GM19324 (cell line): Measurements from ENCODE around the gene ZDHHC14.

Experiments
- ATAC-seq: cut with Tn5 transposase; IDR thresholded peaks from one replicate; pipeline ENCODE4 v1.9.1; 2021; ENCODE audit warnings: mild to moderate bottlenecking, moderate library complexity; ENCODE audit not compliant: unreplicated experiment, low FRiP score

The ZDHHC14 gene

DNA sequence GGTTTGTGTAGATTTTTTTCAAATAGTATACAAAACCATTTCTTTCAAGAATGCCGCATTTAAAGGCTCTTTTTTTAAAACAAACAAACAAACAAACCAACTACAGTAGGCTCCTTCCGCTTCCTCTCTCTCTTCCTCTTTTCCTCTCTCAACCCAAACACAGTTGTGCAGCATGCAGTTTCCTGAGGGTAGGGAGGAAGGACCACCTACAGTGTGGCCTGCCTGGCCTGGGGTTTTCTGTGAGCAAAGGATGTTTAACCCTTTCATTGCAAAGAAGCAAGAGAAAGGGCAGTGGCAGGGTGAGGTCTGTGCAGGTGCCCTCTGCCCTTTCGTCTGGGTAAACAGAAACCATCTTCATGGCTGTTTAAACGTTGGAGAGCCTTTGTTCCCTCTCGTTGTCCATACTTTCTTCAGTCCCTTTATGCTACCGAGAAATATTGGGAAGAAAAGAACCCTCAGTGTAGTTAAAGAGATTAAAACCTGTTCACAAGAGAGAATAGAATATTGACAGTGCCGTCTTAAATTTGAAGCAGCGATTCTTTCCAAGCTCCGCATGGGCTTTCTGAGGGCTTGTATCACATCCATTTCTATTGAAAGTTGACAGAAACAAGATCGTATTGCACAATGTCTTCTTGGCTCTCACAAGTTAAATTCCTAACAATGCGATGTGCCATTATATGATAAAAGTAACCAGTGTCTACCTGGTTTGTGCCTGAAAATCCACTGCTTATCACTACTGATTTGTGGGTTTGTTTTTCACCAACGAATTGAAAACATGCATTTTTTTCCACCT, 226.5 kb downstream of the ZDHHC14 start:
- ATAC-seq = peak; percentile 73

DNA sequence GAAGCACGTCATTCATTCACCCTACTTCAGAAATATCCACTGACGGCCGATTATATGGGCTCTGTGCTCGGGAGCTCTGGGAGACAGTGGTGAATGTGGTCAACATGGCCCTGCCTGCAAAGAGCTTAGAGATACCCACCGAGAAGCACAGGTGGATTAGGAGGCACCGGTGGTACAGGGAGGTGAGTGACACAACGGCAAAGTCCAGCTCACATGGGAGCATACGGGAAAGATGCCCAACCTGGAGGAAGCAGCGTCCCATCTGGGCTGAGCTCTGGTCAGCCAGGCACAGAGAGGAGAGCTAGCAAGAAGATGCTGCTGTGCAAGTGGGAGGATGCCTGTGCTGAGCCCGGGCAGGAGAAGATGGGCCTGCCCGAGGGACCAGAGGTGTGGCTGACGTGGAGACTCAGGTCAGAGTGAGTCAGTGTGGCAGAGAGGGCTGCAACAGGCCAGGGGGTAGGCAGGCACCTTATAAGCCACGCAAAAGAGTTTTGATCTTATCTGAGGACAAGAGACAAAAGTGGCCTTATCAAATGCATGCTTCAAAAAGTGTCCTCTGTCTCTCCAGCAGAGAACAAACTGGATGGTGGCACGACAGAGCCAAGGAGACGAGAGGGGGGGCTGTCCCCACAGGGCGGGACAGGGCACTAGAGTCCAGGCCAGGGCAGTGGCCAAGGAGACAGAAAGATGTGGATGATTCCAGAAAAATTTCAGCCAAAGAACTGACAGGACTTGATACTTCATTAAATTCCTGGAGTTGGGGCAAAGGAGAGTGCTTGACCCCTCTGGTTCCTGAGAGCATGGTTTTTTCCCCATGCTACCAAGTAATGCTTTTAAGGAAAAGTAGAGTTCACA, 227.5 kb downstream of the ZDHHC14 start:
- no peak for ATAC-seq

DNA sequence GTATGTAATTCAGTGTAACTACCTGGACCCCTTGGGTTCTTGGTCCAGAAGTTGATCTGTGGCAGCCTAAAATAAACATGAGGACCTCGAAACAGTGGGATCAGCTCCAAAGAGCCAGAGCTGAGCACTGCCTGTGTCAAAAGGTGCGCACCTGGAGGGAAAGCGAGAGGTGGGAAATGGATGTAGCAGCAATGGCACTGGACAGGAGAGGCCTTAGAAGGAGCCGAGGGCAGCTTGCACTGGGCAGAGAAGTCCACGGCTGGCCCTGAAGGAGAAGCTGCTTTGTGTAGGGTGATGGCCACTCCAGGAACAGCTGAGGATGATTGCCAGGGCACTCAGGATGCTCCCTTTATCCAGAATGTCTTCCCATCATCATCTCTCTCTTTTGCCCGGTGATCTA, 228.1 kb downstream of the ZDHHC14 start:
- no peak for ATAC-seq

DNA sequence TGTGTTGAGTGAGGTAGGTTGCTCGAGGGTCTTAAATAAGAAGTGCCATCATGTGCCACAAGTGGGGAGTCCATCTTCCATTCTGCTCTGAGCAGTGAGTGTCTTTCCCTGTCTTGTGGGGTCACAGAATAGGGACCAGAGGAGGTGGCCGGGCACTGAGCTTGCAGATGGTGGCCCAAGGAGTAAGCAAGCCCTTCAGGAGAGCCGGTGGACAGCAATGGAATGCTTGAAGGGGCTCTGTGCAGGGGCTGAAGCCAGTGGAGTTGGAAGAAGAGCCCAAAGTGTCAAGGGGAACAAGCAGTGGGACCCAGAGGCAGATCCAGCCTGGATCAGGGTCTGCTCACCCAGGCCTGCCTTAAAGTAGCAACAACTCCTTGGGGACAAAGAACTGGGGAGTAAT, 228.6 kb downstream of the ZDHHC14 start:
- ATAC-seq = no peak

- no peak for ATAC-seq
These were observed 229.5 kb downstream of the ZDHHC14 start for GRCh38 chr6:157610451-157610999.

DNA sequence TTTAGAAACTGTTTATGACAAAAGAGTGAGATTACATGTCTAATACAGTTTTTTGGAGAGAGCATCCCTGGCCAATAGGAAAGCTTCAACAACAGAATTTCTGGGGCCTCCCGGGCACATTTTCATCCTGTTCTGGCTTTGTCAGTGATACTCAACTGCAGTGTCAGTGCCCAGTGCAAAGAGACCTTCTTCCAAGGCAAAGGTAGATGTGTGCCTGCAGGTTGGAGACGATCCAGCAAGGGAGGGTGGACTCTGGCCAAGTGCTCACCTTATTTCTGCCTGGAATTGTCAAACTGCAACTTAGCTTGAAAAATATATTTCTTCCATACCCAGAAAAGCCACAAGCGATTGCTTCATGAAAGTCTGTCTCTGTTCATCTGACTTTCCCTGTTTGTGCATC, 230.4 kb downstream of the ZDHHC14 start:
- ATAC-seq = no peak

GRCh38 chr6:157613011-157613522, 232.1 kb downstream of the ZDHHC14 start:
- ATAC-seq = no peak

GRCh38 chr6:157614026-157614568, 233.1 kb downstream of the ZDHHC14 start:
- no peak for ATAC-seq

DNA sequence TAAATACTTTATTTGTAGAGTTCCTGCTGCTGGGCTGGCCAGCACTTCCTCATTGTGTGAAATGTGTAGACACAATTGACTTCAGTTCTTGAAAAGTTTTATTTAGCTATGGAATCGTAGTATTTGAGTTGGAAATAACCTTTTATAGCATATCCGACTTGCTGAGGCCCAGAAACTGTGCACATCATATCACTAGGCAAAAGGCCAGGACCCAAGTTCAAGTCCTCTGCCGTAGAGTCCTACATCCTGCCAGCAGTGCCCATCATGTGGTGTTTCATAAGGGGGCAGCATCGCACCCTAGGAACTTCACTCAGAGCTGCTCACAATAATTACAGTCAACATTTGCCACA, 234.4 kb downstream of the ZDHHC14 start:
- ATAC-seq = no peak

- ATAC-seq = no peak
These were observed 235.0 kb downstream of the ZDHHC14 start for GRCh38 chr6:157615951-157616350.

DNA sequence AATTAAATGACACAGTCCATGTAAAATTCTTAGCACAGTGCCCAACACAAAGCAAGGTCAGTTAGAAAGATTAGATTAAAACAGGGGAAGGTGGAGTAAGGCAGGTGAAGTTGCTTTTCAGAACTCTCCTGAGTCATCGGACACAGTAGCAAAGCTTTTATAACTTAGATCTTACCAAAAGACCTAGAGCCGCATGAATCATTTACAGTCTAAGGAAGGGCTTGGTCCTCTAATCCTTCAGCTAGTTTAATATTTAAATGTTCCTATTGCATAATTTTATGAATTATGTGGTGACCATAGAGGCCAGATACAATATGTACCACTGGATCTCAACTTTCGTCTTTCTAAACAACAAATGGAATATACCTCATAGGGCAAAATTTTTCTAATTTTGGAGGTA, 240.0 kb downstream of the ZDHHC14 start:
- ATAC-seq = no peak

GRCh38 chr6:157621406-157621805, 240.4 kb downstream of the ZDHHC14 start:
- no peak for ATAC-seq

GRCh38 chr6:157622427-157622826, 241.4 kb downstream of the ZDHHC14 start:
- ATAC-seq = no peak

- no peak for ATAC-seq
These were observed 244.1 kb downstream of the ZDHHC14 start for GRCh38 chr6:157625111-157625510.

- ATAC-seq = no peak
These were observed 244.8 kb downstream of the ZDHHC14 start for GRCh38 chr6:157625764-157626163.

- no peak for ATAC-seq
These were observed 246.4 kb downstream of the ZDHHC14 start for GRCh38 chr6:157627195-157627966.

GRCh38 chr6:157628463-157628862, 247.5 kb downstream of the ZDHHC14 start:
- ATAC-seq = no peak

DNA sequence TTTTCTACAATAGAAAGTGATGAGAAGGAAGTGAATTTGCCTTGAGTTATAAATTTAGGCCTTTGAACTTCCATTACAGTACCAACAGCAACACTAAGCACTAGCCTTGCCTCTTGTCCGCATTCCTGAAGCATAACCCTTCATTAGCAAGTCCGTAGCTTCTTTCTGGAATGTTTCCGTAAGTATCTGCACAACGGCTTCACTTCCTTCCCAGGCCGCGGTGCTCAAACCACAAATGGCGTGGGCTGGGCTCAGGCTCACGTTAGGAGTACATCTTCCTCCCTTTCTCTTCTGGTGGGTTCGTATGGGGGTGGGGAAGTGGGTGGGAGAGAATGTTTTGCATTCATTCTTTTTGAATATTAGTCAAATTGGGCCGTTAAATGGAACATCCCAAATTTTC, 248.2 kb downstream of the ZDHHC14 start:
- no peak for ATAC-seq

DNA sequence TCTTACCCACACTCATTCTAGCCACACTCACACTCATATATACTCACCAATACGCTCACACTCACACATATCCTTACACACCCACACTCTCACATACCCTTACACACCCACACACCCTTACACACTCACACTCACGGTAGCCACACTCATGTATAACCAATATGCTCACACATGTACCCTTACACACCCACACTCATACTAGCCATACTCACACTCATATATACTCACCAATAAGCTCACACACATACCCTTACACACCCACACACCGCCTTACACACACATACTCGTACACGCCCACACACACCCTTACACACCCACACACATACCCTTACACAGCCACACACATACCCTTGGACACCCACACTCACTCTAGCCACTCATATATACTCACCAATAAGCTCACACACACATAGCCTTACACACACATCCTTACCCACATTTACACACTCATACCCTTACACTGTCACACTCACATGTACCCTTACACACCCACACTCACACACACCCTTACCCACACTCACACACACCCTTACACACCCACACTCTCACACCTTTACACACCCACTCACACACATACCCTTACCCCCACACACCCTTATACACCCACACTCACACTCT, 249.6 kb downstream of the ZDHHC14 start:
- no peak for ATAC-seq

DNA sequence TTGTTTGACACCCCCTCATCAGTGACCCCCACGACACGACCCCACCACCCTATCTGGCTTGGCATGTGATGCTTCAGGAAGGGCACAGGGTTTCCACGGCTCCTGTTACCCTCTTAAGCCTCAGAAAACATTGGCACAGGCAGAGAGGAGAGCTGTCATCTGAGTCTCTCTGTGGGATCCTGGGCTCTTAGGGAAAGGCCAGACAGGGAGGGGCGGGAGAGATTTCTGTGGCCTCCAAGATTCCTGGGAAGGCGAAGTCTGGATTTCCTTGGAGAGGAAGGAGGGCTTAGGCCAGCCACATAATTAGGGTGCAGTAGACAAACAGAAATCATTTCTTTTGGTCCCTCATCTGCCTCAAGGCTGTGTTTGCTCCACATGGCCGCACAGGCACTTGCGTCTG, 250.4 kb downstream of the ZDHHC14 start:
- no peak for ATAC-seq
